GM23338 (cell line): Measurements from ENCODE around the gene DDX24.

Experiments
- CREB1 ChIP-seq: fragments of 250-450 bp; sonication (Bioruptor Pico); IDR thresholded peaks from 2 replicates; pipeline ENCODE4 v1.5.0; 2020; ENCODE audit warnings: low read depth, mild to moderate bottlenecking, moderate library complexity
- EZH2 ChIP-seq: fragments of 200-600 bp; sonication (generic); IDR thresholded peaks from one replicate; pipeline ENCODE4 v1.8.0; 2017; ENCODE audit warnings: antibody characterized with exemption, mild to moderate bottlenecking, low read depth; ENCODE audit not compliant: unreplicated experiment
- EZH2phosphoT487 ChIP-seq: fragments of 200-600 bp; sonication (generic); IDR thresholded peaks from one replicate; pipeline ENCODE4 v1.8.1; 2018; ENCODE audit warnings: antibody characterized with exemption; ENCODE audit not compliant: unreplicated experiment
- JUNB ChIP-seq: IDR thresholded peaks from one replicate; pipeline ENCODE4 v1.6.1; 2016; ENCODE audit warnings: antibody characterized with exemption; ENCODE audit not compliant: unreplicated experiment
- POLR2AphosphoS5 ChIP-seq: IDR thresholded peaks from 2 replicates; pipeline ENCODE4 v1.6.1; 2016; ENCODE audit warnings: antibody characterized with exemption, low read depth
- REST ChIP-seq: IDR thresholded peaks from one replicate; pipeline ENCODE4 v1.6.1; 2018; ENCODE audit warnings: antibody characterized with exemption; ENCODE audit not compliant: unreplicated experiment
- ZNF114 ChIP-seq: fragments of 250-450 bp; sonication (Bioruptor Pico); IDR thresholded peaks from 2 replicates; pipeline ENCODE4 v1.5.0; 2020; ENCODE audit warnings: mild to moderate bottlenecking, moderate library complexity
- ZNF331 ChIP-seq: fragments of 250-450 bp; sonication (Bioruptor Pico); IDR thresholded peaks from 2 replicates; pipeline ENCODE4 v1.5.0; 2020; ENCODE audit warnings: low read depth, mild to moderate bottlenecking, moderate library complexity
- TF ChIP-seq, protein P1 (sequence below), 2 experiments: fragments of 200-600 bp in 1 of 2; sonication (generic) in 1 of 2; conservative IDR thresholded peaks; 2 replicates each; pipeline versions ENCODE4 v1.5.1 to v1.6.1; 2016 to 2017; ENCODE audit warnings: antibody characterized with exemption in 2 of 2, low read depth in 2 of 2, mild to moderate bottlenecking in 2 of 2, moderate library complexity in 1 of 2
- TF ChIP-seq, protein P2 (sequence below): IDR thresholded peaks from 2 replicates; pipeline ENCODE4 v1.6.1; 2016; ENCODE audit warnings: antibody characterized with exemption

- TF ChIP-seq CREB1 (no peak), POLR2AphosphoS5 (no peak), EZH2phosphoT487 (no peak), EZH2 (no peak), ZNF114 (no peak), REST (no peak), ZNF331 (CRISPR knock-in tag) (no peak), JUNB (no peak)
- TF ChIP-seq, protein P1, sequence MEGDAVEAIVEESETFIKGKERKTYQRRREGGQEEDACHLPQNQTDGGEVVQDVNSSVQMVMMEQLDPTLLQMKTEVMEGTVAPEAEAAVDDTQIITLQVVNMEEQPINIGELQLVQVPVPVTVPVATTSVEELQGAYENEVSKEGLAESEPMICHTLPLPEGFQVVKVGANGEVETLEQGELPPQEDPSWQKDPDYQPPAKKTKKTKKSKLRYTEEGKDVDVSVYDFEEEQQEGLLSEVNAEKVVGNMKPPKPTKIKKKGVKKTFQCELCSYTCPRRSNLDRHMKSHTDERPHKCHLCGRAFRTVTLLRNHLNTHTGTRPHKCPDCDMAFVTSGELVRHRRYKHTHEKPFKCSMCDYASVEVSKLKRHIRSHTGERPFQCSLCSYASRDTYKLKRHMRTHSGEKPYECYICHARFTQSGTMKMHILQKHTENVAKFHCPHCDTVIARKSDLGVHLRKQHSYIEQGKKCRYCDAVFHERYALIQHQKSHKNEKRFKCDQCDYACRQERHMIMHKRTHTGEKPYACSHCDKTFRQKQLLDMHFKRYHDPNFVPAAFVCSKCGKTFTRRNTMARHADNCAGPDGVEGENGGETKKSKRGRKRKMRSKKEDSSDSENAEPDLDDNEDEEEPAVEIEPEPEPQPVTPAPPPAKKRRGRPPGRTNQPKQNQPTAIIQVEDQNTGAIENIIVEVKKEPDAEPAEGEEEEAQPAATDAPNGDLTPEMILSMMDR (conservative IDR thresholded peaks at IDR 0.05; ENCODE audit: low read depth in 2 of 2) = no peak
- TF ChIP-seq, protein P2, sequence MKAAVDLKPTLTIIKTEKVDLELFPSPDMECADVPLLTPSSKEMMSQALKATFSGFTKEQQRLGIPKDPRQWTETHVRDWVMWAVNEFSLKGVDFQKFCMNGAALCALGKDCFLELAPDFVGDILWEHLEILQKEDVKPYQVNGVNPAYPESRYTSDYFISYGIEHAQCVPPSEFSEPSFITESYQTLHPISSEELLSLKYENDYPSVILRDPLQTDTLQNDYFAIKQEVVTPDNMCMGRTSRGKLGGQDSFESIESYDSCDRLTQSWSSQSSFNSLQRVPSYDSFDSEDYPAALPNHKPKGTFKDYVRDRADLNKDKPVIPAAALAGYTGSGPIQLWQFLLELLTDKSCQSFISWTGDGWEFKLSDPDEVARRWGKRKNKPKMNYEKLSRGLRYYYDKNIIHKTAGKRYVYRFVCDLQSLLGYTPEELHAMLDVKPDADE = no peak
Measured at GRCh38 chr14:94121485-94121884, 40.5 kb upstream of the DDX24 start.
